HCT116 (cell line): Measurements from ENCODE around the gene LHB. TPM values are rescaled to one million over a fixed set of nuclear protein-coding genes. Genes with fewer than 3 reads are reported as not detected.

Source experiments
- ATAC-seq: fragments of 200-7000 bp; cut with Tn5 transposase; 2 replicates; pipeline ENCODE4 v1.9.1; 2020; ENCODE audit warnings: mild to moderate bottlenecking, moderate library complexity
- BruUV-seq: library from RNA; stranded (reverse); fragments of 400-500 nt; replicated peaks from 2 replicates; lab custom pipeline; 2021; lab: Mats Ljungman, UMichigan
- CTCF ChIA-PET: fragments of 300-600 bp; sonication (Branson Sonifier 250); formaldehyde crosslinking; loops from one replicate; lab custom pipeline; 2021; ENCODE audit warnings: antibody characterized with exemption; lab: Charles Lee
- POLR2A ChIA-PET: fragments of 300-600, 350-600 bp; sonication (Branson Sonifier 250); formaldehyde crosslinking; loops from one replicate; lab custom pipeline; 2021; ENCODE audit warnings: antibody characterized with exemption; lab: Charles Lee
- RAD21 ChIA-PET, 2 experiments: fragments of 300-600 bp; sonication (Branson Sonifier 250); formaldehyde crosslinking; loops; one replicate each; lab custom pipeline; 2023; ENCODE audit warnings: low total read pairs in 2 of 2; ENCODE audit not compliant: uncharacterized antibody in 2 of 2, unreplicated experiment in 2 of 2, low non-redundant PET in 1 of 2; lab: Charles Lee
- DNase-seq: peaks from one replicate; pipeline ENCODE4 v3.0.0-alpha.2; 2010; ENCODE audit warnings: low read depth, low spot score
- H2AFZ ChIP-seq: fragments of 200-600 bp; shearing (Covaris generic), sonication (generic); 2 replicates; pipeline ENCODE4 v1.6.1; 2017; ENCODE audit warnings: low read depth, mixed run types, mixed read lengths, antibody characterized with exemption, low read length; ENCODE audit not compliant: poor library complexity, severe bottlenecking
- H3K27ac ChIP-seq: 2 replicates; pipeline ENCODE4 v1.5.1; 2012; ENCODE audit warnings: low read depth, low read length
- H3K27me3 ChIP-seq: fragments of 200-600 bp; sonication (generic); 2 replicates; pipeline ENCODE4 v1.6.1; 2016; ENCODE audit warnings: mixed run types, low read length, mixed read lengths; ENCODE audit not compliant: insufficient read depth
- H3K36me3 ChIP-seq, 2 experiments: fragments of 200-500 bp in 1 of 2; fragments of 200-600 bp in 1 of 2; sonication (Bioruptor generic) in 1 of 2; sonication (generic) in 1 of 2; 2 replicates each; pipeline versions ENCODE4 v1.5.1 to v1.6.1; 2014 to 2016; ENCODE audit warnings: low read length in 2 of 2, inconsistent platforms in 1 of 2, mixed read lengths in 1 of 2, mixed run types in 1 of 2; ENCODE audit not compliant: insufficient read depth in 2 of 2, control insufficient read depth in 1 of 2
- H3K4me1 ChIP-seq, 2 experiments: fragments of 200-600 bp in 1 of 2; sonication (generic) in 1 of 2; 2 replicates each; pipeline versions ENCODE4 v1.5.1 to v1.6.1; 2012 to 2017; ENCODE audit warnings: low read length in 2 of 2, inconsistent platforms in 1 of 2, mild to moderate bottlenecking in 1 of 2, mixed read lengths in 1 of 2, mixed run types in 1 of 2, moderate library complexity in 1 of 2; ENCODE audit not compliant: insufficient read depth in 2 of 2, control insufficient read depth in 1 of 2
- H3K4me2 ChIP-seq: fragments of 200-600 bp; sonication (generic); 2 replicates; pipeline ENCODE4 v1.6.1; 2017; ENCODE audit warnings: mixed run types, low read length, mixed read lengths
- H3K4me3 ChIP-seq, 2 experiments: fragments of 200-600 bp in 1 of 2; sonication (generic) in 1 of 2; replicated peaks in 1 of 2; 2 replicates each; pipeline ENCODE4 v1.5.1; 2011 to 2016; ENCODE audit warnings: low read length in 2 of 2, control low read depth in 1 of 2, low read depth in 1 of 2, mild to moderate bottlenecking in 1 of 2, mixed read lengths in 1 of 2, mixed run types in 1 of 2
- H3K79me2 ChIP-seq: fragments of 200-600 bp; sonication (generic); 2 replicates; pipeline ENCODE4 v1.6.1; 2017; ENCODE audit warnings: mild to moderate bottlenecking, mixed run types, low read length, moderate library complexity, mixed read lengths; ENCODE audit not compliant: insufficient read depth
- H3K9ac ChIP-seq: fragments of 200-600 bp; sonication (generic); 2 replicates; pipeline ENCODE4 v1.6.1; 2016; ENCODE audit warnings: low read length, mixed read lengths
- H3K9me2 ChIP-seq: fragments of 200-600 bp; sonication (generic), shearing (Covaris generic); 2 replicates; pipeline ENCODE4 v1.6.1; 2017; ENCODE audit warnings: mixed run types, mild to moderate bottlenecking, moderate library complexity; ENCODE audit not compliant: insufficient read depth
- H3K9me3 ChIP-seq, 2 experiments: fragments of 200-500 bp in 1 of 2; fragments of 200-600 bp in 1 of 2; sonication (Bioruptor generic) in 1 of 2; sonication (generic) in 1 of 2; 2 replicates each; pipeline ENCODE4 v1.6.1; 2014 to 2017; ENCODE audit warnings: low read length in 2 of 2, mixed read lengths in 2 of 2, inconsistent platforms in 1 of 2, low read depth in 1 of 2, mild to moderate bottlenecking in 1 of 2, mixed run types in 1 of 2, moderate library complexity in 1 of 2; ENCODE audit not compliant: control insufficient read depth in 1 of 2, insufficient read depth in 1 of 2
- H4K20me1 ChIP-seq: fragments of 200-600 bp; sonication (generic), shearing (Covaris generic); 2 replicates; pipeline ENCODE4 v1.6.1; 2017; ENCODE audit warnings: mixed run types, mild to moderate bottlenecking, moderate library complexity; ENCODE audit not compliant: insufficient read depth
- ATF3 ChIP-seq: IDR thresholded peaks from 2 replicates; pipeline ENCODE4 v1.6.1; 2012
- CBX3 ChIP-seq: IDR thresholded peaks from 2 replicates; pipeline ENCODE4 v1.6.1; 2012; ENCODE audit warnings: low read depth
- CEBPB ChIP-seq: IDR thresholded peaks from 2 replicates; pipeline ENCODE4 v1.6.1; 2012; ENCODE audit warnings: low read depth
- CTCF ChIP-seq, 3 experiments: fragments of 200-600 bp in 1 of 3; sonication (generic) in 1 of 3; IDR thresholded peaks in 2 of 3; conservative IDR thresholded peaks in 1 of 3; 2 replicates each; pipeline ENCODE4 v1.5.1; 2012 to 2017; ENCODE audit warnings: low read depth in 2 of 3, low read length in 2 of 3, antibody characterized with exemption in 1 of 3, borderline replicate concordance in 1 of 3, control low read depth in 1 of 3, mild to moderate bottlenecking in 1 of 3, mixed read lengths in 1 of 3, mixed run types in 1 of 3, moderate library complexity in 1 of 3; ENCODE audit not compliant: insufficient read depth in 1 of 3
- EGR1 ChIP-seq: IDR thresholded peaks from 2 replicates; pipeline ENCODE4 v1.6.1; 2012; ENCODE audit warnings: low read depth
- ELF1 ChIP-seq: IDR thresholded peaks from 2 replicates; pipeline ENCODE4 v1.6.1; 2012; ENCODE audit warnings: low read depth, borderline replicate concordance
- EZH2 ChIP-seq: fragments of 200-600 bp; sonication (generic); IDR thresholded peaks from 2 replicates; pipeline ENCODE4 v1.6.1; 2017; ENCODE audit warnings: antibody characterized with exemption, mixed run types
- EZH2phosphoT487 ChIP-seq: fragments of 200-600 bp; IDR thresholded peaks from 2 replicates; pipeline ENCODE4 v1.6.1; 2018; ENCODE audit warnings: antibody characterized with exemption, borderline replicate concordance
- FOSL1 ChIP-seq: IDR thresholded peaks from 2 replicates; pipeline ENCODE4 v1.6.1; 2012; ENCODE audit warnings: low read depth
- JUND ChIP-seq: IDR thresholded peaks from 2 replicates; pipeline ENCODE4 v1.6.1; 2012
- MAX ChIP-seq: IDR thresholded peaks from 2 replicates; pipeline ENCODE4 v1.6.1; 2012
- POLR2A ChIP-seq: IDR thresholded peaks from 2 replicates; pipeline ENCODE4 v1.7.0; 2011; ENCODE audit warnings: borderline replicate concordance; ENCODE audit not compliant: insufficient read depth, insufficient read length; ENCODE audit errors: extremely low read depth
- POLR2AphosphoS5 ChIP-seq: IDR thresholded peaks from 2 replicates; pipeline ENCODE4 v1.6.1; 2011; ENCODE audit warnings: mild to moderate bottlenecking, low read depth, low read length, moderate library complexity
- RAD21 ChIP-seq: IDR thresholded peaks from 2 replicates; pipeline ENCODE4 v1.6.1; 2012; ENCODE audit warnings: low read depth, mild to moderate bottlenecking
- REST ChIP-seq: IDR thresholded peaks from 2 replicates; pipeline ENCODE4 v1.6.1; 2012; ENCODE audit warnings: low read depth
- SIN3A ChIP-seq: IDR thresholded peaks from 2 replicates; pipeline ENCODE4 v1.6.1; 2012; ENCODE audit warnings: low read depth
- SP1 ChIP-seq: IDR thresholded peaks from 2 replicates; pipeline ENCODE4 v1.6.1; 2012; ENCODE audit warnings: low read depth
- SRF ChIP-seq: IDR thresholded peaks from 2 replicates; pipeline ENCODE4 v1.6.1; 2012; ENCODE audit warnings: low read depth
- TCF7L2 ChIP-seq: IDR thresholded peaks from 2 replicates; pipeline ENCODE4 v1.7.0; 2011; ENCODE audit warnings: borderline replicate concordance, inconsistent platforms; ENCODE audit not compliant: insufficient read depth, insufficient read length; ENCODE audit errors: extremely low read depth
- YY1 ChIP-seq: IDR thresholded peaks from 2 replicates; pipeline ENCODE4 v1.6.1; 2011; ENCODE audit warnings: low read length, low read depth, moderate library complexity, mild to moderate bottlenecking; ENCODE audit not compliant: insufficient replicate concordance; ENCODE audit errors: extremely low read depth
- ZFX ChIP-seq: fragments of 450-650 bp; IDR thresholded peaks from 2 replicates; pipeline ENCODE4 v1.6.1; 2017
- ZNF274 ChIP-seq: fragments of 200-500 bp; sonication (Bioruptor generic); IDR thresholded peaks from 2 replicates; pipeline ENCODE4 v1.6.1; 2014; ENCODE audit warnings: mild to moderate bottlenecking, low read depth, low read length, inconsistent platforms
- intact Hi-C: fragments of 100-400 bp; cut with micrococcal nuclease; formaldehyde crosslinking; loops from 2 replicates; pipeline ENCODE4 v1.10.0; 2022
- total RNA-seq: library from RNA; stranded (reverse); gene quantifications from one replicate; pipeline ENCODE4 v1.2.1, GENCODE V29; 2021; ENCODE audit not compliant: unreplicated experiment

Gene LHB
- total RNA-seq, 1 experiment from 2014 or later: 3.7 TPM

GRCh38 chr19:48997972-48998371 is 18.9 kb downstream of the LHB start (continued):
- TF ChIP-seq POLR2A: no peak
- TF ChIP-seq ELF1: no peak
- TF ChIP-seq ZFX: no peak

GRCh38 chr19:48994035-48994386 is 22.9 kb downstream of the LHB start:
- H3K27me3 ChIP-seq: no peaks in the 10 kb centered on the region
- intact Hi-C loops: no loop called here
- TF ChIP-seq CBX3 (no peak), EZH2phosphoT487 (no peak), ZNF274 (no peak), RAD21 (no peak), ATF3 (no peak), POLR2AphosphoS5 (no peak), JUND (no peak), EZH2 (no peak), SIN3A (no peak), YY1 (no peak), CTCF (IDR thresholded peaks at IDR 0.05 in 2 of 3, conservative IDR thresholded peaks at IDR 0.05 in 1 of 3; ENCODE audit: borderline replicate concordance in 1 of 3, insufficient read depth in 1 of 3, low read depth in 2 of 3, low read length in 2 of 3) (no peak), CEBPB (no peak), ZFX (no peak), MAX (no peak), TCF7L2 (no peak), REST (no peak), SRF (no peak), FOSL1 (no peak), EGR1 (no peak), SP1 (no peak)
- TF ChIP-seq, all 23 proteins: peak for 0
- H3K9ac ChIP-seq: peak overlapping the region; percentile 90
- RAD21 ChIA-PET: interaction anchor here in 1 of 2 experiments (0.6 kb wide), 2 partner anchors 20 to 682 kb away, joined by 4 to 5 read pairs; no protein-coding TSS in a partner anchor
- no peak overlapping the region for H2AFZ ChIP-seq
- H3K27ac ChIP-seq: peak overlapping the region; percentile 75
- POLR2A ChIA-PET: interaction anchor here (0.6 to 3.1 kb wide), 19 partner anchors 11 to 623 kb away, joined by 3 to 17 read pairs (median 6); partner anchors contain the start of genes DHDH, FTL, RPL18 and SPHK2
- DNase-seq (no peak), ATAC-seq (no peak)
- peaks cover 14% of the 10 kb centered on the region; the same call in 1 of the 2 replicates for H4K20me1 ChIP-seq
- H3K79me2 ChIP-seq: peaks cover 79% of the 10 kb centered on the region
- CTCF ChIA-PET: interaction anchor here (0.8 to 2.5 kb wide), 30 partner anchors 10 to 385 kb away, joined by 3 to 44 read pairs (median 5); partner anchors contain the start of genes CGB2, CGB7, LHB and LIN7B
- TSS peak; percentile 80 for BruUV-seq
- peaks cover 6 to 8% of the 10 kb centered on the region in 2 experiments; a peak in 2 of 4 replicates for H3K36me3 ChIP-seq
- peak overlapping the region; percentile 75 to 77 for H3K4me3 ChIP-seq
- H3K4me2 ChIP-seq: peak overlapping the region; percentile 92
- H3K9me2 ChIP-seq: no peaks in the 10 kb centered on the region
- H3K4me1 ChIP-seq: peaks cover 15 to 34% of the 10 kb centered on the region in 2 experiments
- H3K9me3 ChIP-seq: no peaks in the 10 kb centered on the region
